Measurements from ENCODE around the gene PPP1R14D.

Gene PPP1R14D

DNA sequence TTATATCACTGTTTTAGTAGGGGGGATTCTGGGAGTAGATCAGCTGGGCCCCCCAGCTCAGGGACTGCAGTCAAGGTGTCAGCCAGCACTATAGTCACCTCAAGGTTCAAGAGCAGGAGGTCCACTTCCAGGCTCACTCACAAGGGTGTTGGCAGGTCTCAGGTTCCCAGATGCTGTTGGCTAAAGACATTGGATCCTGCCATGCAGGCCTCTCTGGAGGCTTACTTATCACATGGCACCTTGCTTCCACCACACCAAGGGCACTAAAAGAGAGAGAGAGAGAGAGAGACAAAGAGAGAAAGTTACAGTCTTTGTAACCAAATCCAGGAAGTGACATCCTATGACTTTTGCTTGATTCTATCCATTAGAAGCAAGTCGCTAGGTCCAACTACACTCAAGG, 7.5 kb upstream of the PPP1R14D start:
- Histone ChIP-seq H3K36me3 (ENCODE audit: control insufficient read depth in 2 of 2, insufficient read depth in 2 of 2, low read length in 2 of 2) (no peaks in the 10 kb centered on the region), H3K4me3 (ENCODE audit: low read length in 2 of 2) (no peak overlapping the region), H3K27ac (ENCODE audit: low read length) (no peak overlapping the region), H3K27me3 (ENCODE audit: control insufficient read depth in 1 of 2, insufficient read depth in 2 of 2, low read length in 2 of 2) (no peaks in the 10 kb centered on the region), H3K9ac (ENCODE audit: low read length in 2 of 2) (no peak overlapping the region), H3K9me3 (ENCODE audit: control insufficient read depth in 2 of 2, low read length in 2 of 2) (no peaks in the 10 kb centered on the region), H3K4me1 (ENCODE audit: control insufficient read depth, insufficient read depth, low read length) (no peaks in the 10 kb centered on the region)

DNA sequence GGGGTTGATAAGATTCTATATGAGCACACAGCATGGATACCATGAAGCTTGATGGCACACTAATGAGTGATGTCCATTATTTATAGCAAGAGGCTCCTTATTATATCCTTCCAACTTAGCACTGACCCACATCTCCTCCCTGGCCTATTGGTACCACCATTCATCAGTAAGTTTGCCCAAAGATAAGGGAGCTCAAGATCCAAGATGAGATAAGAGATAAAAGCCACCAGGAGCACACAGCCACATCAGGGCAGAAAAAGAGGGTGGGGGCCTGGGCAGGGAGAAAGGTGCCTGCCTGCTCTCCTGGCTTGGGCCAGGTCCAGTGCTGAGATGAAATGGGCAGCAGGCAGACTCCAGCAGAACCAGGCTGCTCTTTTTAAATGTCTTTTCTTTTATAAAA, 4.4 kb upstream of the PPP1R14D start:
- H3K9ac ChIP-seq (ENCODE audit: low read length in 2 of 2): no peak overlapping the region
- no peaks in the 10 kb centered on the region for H3K27me3 ChIP-seq (ENCODE audit: control insufficient read depth in 1 of 2, insufficient read depth in 2 of 2, low read length in 2 of 2)
- no peaks in the 10 kb centered on the region for H3K36me3 ChIP-seq (ENCODE audit: control insufficient read depth in 2 of 2, insufficient read depth in 2 of 2, low read length in 2 of 2)
- H3K4me1 ChIP-seq (ENCODE audit: control insufficient read depth, insufficient read depth, low read length): no peaks in the 10 kb centered on the region
- no peak overlapping the region for H3K27ac ChIP-seq (ENCODE audit: low read length)
- H3K4me3 ChIP-seq (ENCODE audit: low read length in 2 of 2): no peak overlapping the region
- no peaks in the 10 kb centered on the region for H3K9me3 ChIP-seq (ENCODE audit: control insufficient read depth in 2 of 2, low read length in 2 of 2)

DNA sequence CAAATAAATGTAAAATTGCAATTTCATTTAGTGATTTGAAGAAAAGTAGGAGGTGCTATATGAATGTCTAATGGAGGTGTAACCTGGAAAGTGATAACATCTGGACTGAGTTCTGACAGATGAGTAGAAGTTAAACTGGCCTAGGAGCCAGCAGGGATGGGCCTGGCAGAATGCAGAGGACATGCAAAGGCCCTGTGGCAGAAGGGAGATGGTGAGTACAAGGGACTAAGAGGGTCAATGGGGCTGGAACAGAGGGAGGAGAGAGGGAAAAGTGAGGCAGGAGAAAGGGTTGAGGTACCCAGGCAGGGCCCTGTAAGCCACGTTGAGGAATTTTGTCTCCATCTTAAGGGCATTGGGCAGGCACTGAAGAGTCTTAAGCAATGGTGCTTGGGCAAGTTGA, 3.4 kb upstream of the PPP1R14D start:
- Histone ChIP-seq H3K27ac (ENCODE audit: low read length) (no peak overlapping the region), H3K9me3 (ENCODE audit: control insufficient read depth in 2 of 2, low read length in 2 of 2) (no peaks in the 10 kb centered on the region), H3K27me3 (ENCODE audit: control insufficient read depth in 1 of 2, insufficient read depth in 2 of 2, low read length in 2 of 2) (no peaks in the 10 kb centered on the region), H3K36me3 (ENCODE audit: control insufficient read depth in 2 of 2, insufficient read depth in 2 of 2, low read length in 2 of 2) (no peaks in the 10 kb centered on the region), H3K9ac (ENCODE audit: low read length in 2 of 2) (no peak overlapping the region), H3K4me3 (ENCODE audit: low read length in 2 of 2) (no peak overlapping the region), H3K4me1 (ENCODE audit: control insufficient read depth, insufficient read depth, low read length) (no peaks in the 10 kb centered on the region)

DNA sequence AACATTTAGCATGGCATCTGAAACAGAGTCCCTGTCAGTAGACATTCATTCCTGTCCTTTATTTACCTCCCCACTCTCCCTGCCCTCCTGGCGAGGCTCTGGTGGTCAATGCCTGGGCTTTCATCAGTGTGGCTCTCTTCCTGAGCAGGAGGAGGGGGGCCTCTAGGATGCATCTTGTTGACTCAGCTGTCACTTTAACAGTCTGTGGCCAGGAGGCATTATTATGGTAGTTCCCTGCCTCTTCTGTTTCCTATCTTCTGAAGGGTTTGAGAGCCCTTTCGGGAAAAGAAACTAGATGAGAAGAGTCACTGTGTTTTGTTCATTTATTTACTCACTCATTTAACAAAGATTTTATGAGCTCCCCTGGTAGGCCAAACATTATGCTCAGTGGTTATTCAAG, 2.4 kb upstream of the PPP1R14D start:
- H3K9ac ChIP-seq (ENCODE audit: low read length in 2 of 2): no peak overlapping the region
- no peaks in the 10 kb centered on the region for H3K4me1 ChIP-seq (ENCODE audit: control insufficient read depth, insufficient read depth, low read length)
- H3K9me3 ChIP-seq (ENCODE audit: control insufficient read depth in 2 of 2, low read length in 2 of 2): no peaks in the 10 kb centered on the region
- H3K27me3 ChIP-seq (ENCODE audit: control insufficient read depth in 1 of 2, insufficient read depth in 2 of 2, low read length in 2 of 2): no peaks in the 10 kb centered on the region
- no peaks in the 10 kb centered on the region for H3K36me3 ChIP-seq (ENCODE audit: control insufficient read depth in 2 of 2, insufficient read depth in 2 of 2, low read length in 2 of 2)
- H3K27ac ChIP-seq (ENCODE audit: low read length): no peak overlapping the region
- H3K4me3 ChIP-seq (ENCODE audit: low read length in 2 of 2): no peak overlapping the region

GRCh38 chr15:40829115-40829514, 607 bp upstream of the PPP1R14D start:
- no peaks in the 10 kb centered on the region for H3K9me3 ChIP-seq (ENCODE audit: control insufficient read depth in 2 of 2, low read length in 2 of 2)
- no peak overlapping the region for H3K27ac ChIP-seq (ENCODE audit: low read length)
- no peaks in the 10 kb centered on the region for H3K4me1 ChIP-seq (ENCODE audit: control insufficient read depth, insufficient read depth, low read length)
- H3K4me3 ChIP-seq (ENCODE audit: low read length in 2 of 2): no peak overlapping the region
- H3K36me3 ChIP-seq (ENCODE audit: control insufficient read depth in 2 of 2, insufficient read depth in 2 of 2, low read length in 2 of 2): no peaks in the 10 kb centered on the region
- H3K9ac ChIP-seq (ENCODE audit: low read length in 2 of 2): no peak overlapping the region
- peaks cover 0 to 2% of the 10 kb centered on the region in 2 donors for H3K27me3 ChIP-seq (ENCODE audit: control insufficient read depth in 1 of 2, insufficient read depth in 2 of 2, low read length in 2 of 2)

DNA sequence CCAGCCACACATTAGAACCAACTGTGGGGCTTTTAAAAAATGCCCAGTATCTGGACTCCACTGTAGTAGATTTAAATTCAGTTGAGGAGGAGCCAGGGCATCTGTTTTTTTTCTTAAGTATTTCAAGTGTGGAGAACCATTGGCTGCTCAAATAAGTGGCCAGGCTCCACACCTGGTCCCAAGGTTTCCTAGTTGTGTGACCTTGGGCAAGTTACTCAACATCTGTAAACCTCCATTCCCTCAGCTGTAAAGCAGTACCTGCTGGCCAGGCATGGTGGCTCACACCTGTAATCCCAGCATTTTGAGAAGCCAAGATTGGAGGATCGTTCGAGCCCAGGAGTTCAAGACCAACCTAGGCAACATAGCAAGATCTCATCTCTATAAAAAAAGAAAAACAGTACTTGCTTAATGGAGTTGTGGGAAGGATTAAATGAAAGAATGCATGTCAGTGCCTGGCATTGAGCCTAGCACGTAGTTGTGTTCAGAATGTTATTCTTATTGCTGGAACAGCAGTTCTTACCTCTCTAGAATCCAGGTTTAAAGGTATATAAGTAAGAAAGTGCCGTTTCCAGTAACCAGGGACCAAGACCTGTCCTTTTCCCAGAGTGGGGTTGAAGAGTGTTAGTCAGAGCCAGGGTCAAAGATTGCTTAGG, 2.0 kb downstream of the PPP1R14D start:
- H3K9ac ChIP-seq (ENCODE audit: low read length in 2 of 2): no peak overlapping the region

DNA sequence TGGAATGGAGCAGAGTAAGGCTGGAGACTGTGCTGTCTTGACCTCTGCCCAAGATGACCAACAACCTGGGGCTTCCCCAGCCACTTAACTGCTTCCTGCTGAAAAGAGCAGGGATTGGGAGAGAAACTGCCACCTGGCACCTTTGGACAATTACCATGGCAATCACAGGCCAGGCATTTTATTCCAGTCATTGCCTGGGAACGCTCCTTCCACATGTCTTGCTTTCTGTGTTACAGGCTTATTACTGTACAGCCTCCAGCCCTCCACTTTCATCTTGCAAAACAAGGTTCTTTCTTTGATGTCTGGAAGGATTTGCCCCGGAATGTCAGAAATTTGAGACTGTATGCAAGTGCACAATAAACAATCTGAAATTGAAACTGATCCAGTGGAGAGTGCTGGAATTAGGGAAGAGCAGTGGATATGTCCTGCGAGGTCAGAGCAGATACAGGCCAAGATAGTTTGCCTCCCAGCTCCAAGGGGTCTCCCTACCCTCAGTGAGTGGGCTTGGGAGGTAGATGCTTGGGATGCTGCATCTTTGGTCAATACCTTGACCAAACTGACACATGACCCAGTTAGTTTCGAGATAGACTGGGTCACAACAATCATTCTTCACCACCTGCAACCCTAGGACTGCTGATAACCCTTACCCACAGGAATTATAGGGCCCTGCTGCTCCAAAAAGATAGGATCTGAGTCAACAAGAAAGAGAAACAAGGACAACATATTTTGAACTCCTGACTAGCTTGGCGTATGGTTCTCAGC, 2.7 kb downstream of the PPP1R14D start:
- Histone ChIP-seq H3K4me1 (ENCODE audit: control insufficient read depth, insufficient read depth, low read length) (no peaks in the 10 kb centered on the region), H3K27ac (ENCODE audit: low read length) (no peak overlapping the region), H3K36me3 (ENCODE audit: control insufficient read depth in 2 of 2, insufficient read depth in 2 of 2, low read length in 2 of 2) (no peaks in the 10 kb centered on the region), H3K27me3 (ENCODE audit: control insufficient read depth in 1 of 2, insufficient read depth in 2 of 2, low read length in 2 of 2) (peaks cover 0 to 2% of the 10 kb centered on the region in 2 donors), H3K4me3 (ENCODE audit: low read length in 2 of 2) (no peak overlapping the region), H3K9me3 (ENCODE audit: control insufficient read depth in 2 of 2, low read length in 2 of 2) (no peaks in the 10 kb centered on the region), H3K9ac (ENCODE audit: low read length in 2 of 2) (no peak overlapping the region)

More for the DNA sequence above, 2.0 kb downstream of the PPP1R14D start:
- H3K4me1 ChIP-seq (ENCODE audit: control insufficient read depth, insufficient read depth, low read length): no peaks in the 10 kb centered on the region
- H3K9me3 ChIP-seq (ENCODE audit: control insufficient read depth in 2 of 2, low read length in 2 of 2): no peaks in the 10 kb centered on the region
- no peak overlapping the region for H3K4me3 ChIP-seq (ENCODE audit: low read length in 2 of 2)
- H3K36me3 ChIP-seq (ENCODE audit: control insufficient read depth in 2 of 2, insufficient read depth in 2 of 2, low read length in 2 of 2): no peaks in the 10 kb centered on the region
- H3K27me3 ChIP-seq (ENCODE audit: control insufficient read depth in 1 of 2, insufficient read depth in 2 of 2, low read length in 2 of 2): peaks cover 0 to 2% of the 10 kb centered on the region in 2 donors
- no peak overlapping the region for H3K27ac ChIP-seq (ENCODE audit: low read length)

- no peak overlapping the region for H3K9ac ChIP-seq (ENCODE audit: low read length in 2 of 2)
- peaks cover 0 to 2% of the 10 kb centered on the region in 2 donors for H3K27me3 ChIP-seq (ENCODE audit: control insufficient read depth in 1 of 2, insufficient read depth in 2 of 2, low read length in 2 of 2)
- H3K27ac ChIP-seq (ENCODE audit: low read length): no peak overlapping the region
- H3K4me3 ChIP-seq (ENCODE audit: low read length in 2 of 2): no peak overlapping the region
- no peaks in the 10 kb centered on the region for H3K4me1 ChIP-seq (ENCODE audit: control insufficient read depth, insufficient read depth, low read length)
- H3K36me3 ChIP-seq (ENCODE audit: control insufficient read depth in 2 of 2, insufficient read depth in 2 of 2, low read length in 2 of 2): no peaks in the 10 kb centered on the region
- H3K9me3 ChIP-seq (ENCODE audit: control insufficient read depth in 2 of 2, low read length in 2 of 2): no peaks in the 10 kb centered on the region
Observed at GRCh38 chr15:40823572-40824343, 4.8 kb downstream of the PPP1R14D start.

GRCh38 chr15:40821195-40821594, 7.3 kb downstream of the PPP1R14D start:
- no peak overlapping the region for H3K4me3 ChIP-seq (ENCODE audit: low read length in 2 of 2)
- H3K27ac ChIP-seq (ENCODE audit: low read length): no peak overlapping the region
- no peaks in the 10 kb centered on the region for H3K36me3 ChIP-seq (ENCODE audit: control insufficient read depth in 2 of 2, insufficient read depth in 2 of 2, low read length in 2 of 2)
- no peak overlapping the region for H3K9ac ChIP-seq (ENCODE audit: low read length in 2 of 2)
- H3K9me3 ChIP-seq (ENCODE audit: control insufficient read depth in 2 of 2, low read length in 2 of 2): no peaks in the 10 kb centered on the region
- H3K4me1 ChIP-seq (ENCODE audit: control insufficient read depth, insufficient read depth, low read length): no peaks in the 10 kb centered on the region
- peaks cover 0 to 2% of the 10 kb centered on the region in 2 donors for H3K27me3 ChIP-seq (ENCODE audit: control insufficient read depth in 1 of 2, insufficient read depth in 2 of 2, low read length in 2 of 2)

GRCh38 chr15:40819048-40819447, 9.5 kb downstream of the PPP1R14D start:
- H3K4me3 ChIP-seq (ENCODE audit: low read length in 2 of 2): no peak overlapping the region
- no peak overlapping the region for H3K27ac ChIP-seq (ENCODE audit: low read length)
- H3K27me3 ChIP-seq (ENCODE audit: control insufficient read depth in 1 of 2, insufficient read depth in 2 of 2, low read length in 2 of 2): no peaks in the 10 kb centered on the region
- peaks cover 5% of the 10 kb centered on the region for H3K4me1 ChIP-seq (ENCODE audit: control insufficient read depth, insufficient read depth, low read length)
- H3K36me3 ChIP-seq (ENCODE audit: control insufficient read depth in 2 of 2, insufficient read depth in 2 of 2, low read length in 2 of 2): peaks cover 0 to 7% of the 10 kb centered on the region in 2 donors
- H3K9me3 ChIP-seq (ENCODE audit: control insufficient read depth in 2 of 2, low read length in 2 of 2): no peaks in the 10 kb centered on the region
- H3K9ac ChIP-seq (ENCODE audit: low read length in 2 of 2): no peak overlapping the region

Data from stomach smooth muscle (tissue), 2 donors.